HL-60 (cell line): Measurements from ENCODE around the gene CSRNP2.

ENCODE experiments used
- DNase-seq, 2 experiments: peaks; one replicate each; pipeline ENCODE4 v3.0.0-alpha.2; 2010 to 2020; ENCODE audit warnings: low read depth in 1 of 2, low spot score in 1 of 2
- H3K27ac ChIP-seq: fragments of 250-450 bp; sonication (Bioruptor Pico); replicated peaks from 2 replicates; pipeline ENCODE4 v1.5.1; 2020; ENCODE audit warnings: mild to moderate bottlenecking, moderate library complexity
- H3K27me3 ChIP-seq: fragments of 250-450 bp; sonication (Bioruptor Pico); 2 replicates; pipeline ENCODE4 v1.5.1; 2021; ENCODE audit warnings: mild to moderate bottlenecking, moderate library complexity; ENCODE audit not compliant: insufficient read depth, poor library complexity, severe bottlenecking
- H3K4me3 ChIP-seq: replicated peaks from 2 replicates; pipeline ENCODE4 v1.5.1; 2011; ENCODE audit warnings: mild to moderate bottlenecking, control low read depth, low read length; ENCODE audit not compliant: insufficient read depth
- GABPA ChIP-seq: IDR thresholded peaks from 2 replicates; pipeline ENCODE4 v1.6.1; 2012; ENCODE audit warnings: low read depth
- POLR2AphosphoS5 ChIP-seq: IDR thresholded peaks from 2 replicates; pipeline ENCODE4 v1.6.1; 2012; ENCODE audit warnings: low read depth
- SPI1 ChIP-seq: IDR thresholded peaks from 2 replicates; pipeline ENCODE4 v1.6.1; 2012; ENCODE audit warnings: low read depth, mild to moderate bottlenecking, borderline replicate concordance
- TF ChIP-seq, protein P1 (sequence below): IDR thresholded peaks from one replicate; pipeline ENCODE4 v1.5.1; 2011; ENCODE audit warnings: low read length, control low read depth, inconsistent platforms; ENCODE audit not compliant: insufficient read depth
- TF ChIP-seq, protein P2 (sequence below): IDR thresholded peaks from 2 replicates; pipeline ENCODE4 v1.6.1; 2012; ENCODE audit warnings: low read depth; ENCODE audit not compliant: insufficient replicate concordance

CSRNP2 gene

DNA sequence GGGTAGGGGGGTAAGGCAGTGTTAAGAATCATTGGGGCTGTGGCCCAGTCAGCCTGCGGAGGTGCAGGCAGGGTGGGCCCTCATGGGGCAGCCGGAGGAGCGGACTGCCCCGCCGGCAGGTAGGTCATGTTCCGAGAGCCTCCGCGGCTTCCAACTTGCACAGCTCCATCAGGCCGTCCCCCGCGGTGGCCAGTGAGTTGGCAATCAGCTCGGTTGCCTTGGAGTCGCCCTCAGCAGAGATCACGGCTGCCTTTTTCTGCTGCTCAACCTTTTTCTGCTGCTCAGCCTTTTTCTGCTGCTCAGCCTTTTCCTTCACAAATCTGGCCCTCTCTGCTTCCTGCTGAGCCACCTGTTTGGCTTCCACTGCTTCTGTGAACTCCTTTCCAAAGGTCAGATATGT is 41.1 kb upstream of the CSRNP2 start:
- H3K27me3 ChIP-seq = no peaks in the 10 kb centered on the region
- no peak for DNase-seq
- H3K27ac ChIP-seq = no peak overlapping the region
- TF ChIP-seq, protein P1, sequence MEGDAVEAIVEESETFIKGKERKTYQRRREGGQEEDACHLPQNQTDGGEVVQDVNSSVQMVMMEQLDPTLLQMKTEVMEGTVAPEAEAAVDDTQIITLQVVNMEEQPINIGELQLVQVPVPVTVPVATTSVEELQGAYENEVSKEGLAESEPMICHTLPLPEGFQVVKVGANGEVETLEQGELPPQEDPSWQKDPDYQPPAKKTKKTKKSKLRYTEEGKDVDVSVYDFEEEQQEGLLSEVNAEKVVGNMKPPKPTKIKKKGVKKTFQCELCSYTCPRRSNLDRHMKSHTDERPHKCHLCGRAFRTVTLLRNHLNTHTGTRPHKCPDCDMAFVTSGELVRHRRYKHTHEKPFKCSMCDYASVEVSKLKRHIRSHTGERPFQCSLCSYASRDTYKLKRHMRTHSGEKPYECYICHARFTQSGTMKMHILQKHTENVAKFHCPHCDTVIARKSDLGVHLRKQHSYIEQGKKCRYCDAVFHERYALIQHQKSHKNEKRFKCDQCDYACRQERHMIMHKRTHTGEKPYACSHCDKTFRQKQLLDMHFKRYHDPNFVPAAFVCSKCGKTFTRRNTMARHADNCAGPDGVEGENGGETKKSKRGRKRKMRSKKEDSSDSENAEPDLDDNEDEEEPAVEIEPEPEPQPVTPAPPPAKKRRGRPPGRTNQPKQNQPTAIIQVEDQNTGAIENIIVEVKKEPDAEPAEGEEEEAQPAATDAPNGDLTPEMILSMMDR = no peak
- TF ChIP-seq POLR2AphosphoS5 (no peak), GABPA (no peak), SPI1 (no peak)
- TF ChIP-seq, protein P2, sequence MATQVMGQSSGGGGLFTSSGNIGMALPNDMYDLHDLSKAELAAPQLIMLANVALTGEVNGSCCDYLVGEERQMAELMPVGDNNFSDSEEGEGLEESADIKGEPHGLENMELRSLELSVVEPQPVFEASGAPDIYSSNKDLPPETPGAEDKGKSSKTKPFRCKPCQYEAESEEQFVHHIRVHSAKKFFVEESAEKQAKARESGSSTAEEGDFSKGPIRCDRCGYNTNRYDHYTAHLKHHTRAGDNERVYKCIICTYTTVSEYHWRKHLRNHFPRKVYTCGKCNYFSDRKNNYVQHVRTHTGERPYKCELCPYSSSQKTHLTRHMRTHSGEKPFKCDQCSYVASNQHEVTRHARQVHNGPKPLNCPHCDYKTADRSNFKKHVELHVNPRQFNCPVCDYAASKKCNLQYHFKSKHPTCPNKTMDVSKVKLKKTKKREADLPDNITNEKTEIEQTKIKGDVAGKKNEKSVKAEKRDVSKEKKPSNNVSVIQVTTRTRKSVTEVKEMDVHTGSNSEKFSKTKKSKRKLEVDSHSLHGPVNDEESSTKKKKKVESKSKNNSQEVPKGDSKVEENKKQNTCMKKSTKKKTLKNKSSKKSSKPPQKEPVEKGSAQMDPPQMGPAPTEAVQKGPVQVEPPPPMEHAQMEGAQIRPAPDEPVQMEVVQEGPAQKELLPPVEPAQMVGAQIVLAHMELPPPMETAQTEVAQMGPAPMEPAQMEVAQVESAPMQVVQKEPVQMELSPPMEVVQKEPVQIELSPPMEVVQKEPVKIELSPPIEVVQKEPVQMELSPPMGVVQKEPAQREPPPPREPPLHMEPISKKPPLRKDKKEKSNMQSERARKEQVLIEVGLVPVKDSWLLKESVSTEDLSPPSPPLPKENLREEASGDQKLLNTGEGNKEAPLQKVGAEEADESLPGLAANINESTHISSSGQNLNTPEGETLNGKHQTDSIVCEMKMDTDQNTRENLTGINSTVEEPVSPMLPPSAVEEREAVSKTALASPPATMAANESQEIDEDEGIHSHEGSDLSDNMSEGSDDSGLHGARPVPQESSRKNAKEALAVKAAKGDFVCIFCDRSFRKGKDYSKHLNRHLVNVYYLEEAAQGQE = no peak
- no peak overlapping the region for H3K4me3 ChIP-seq

DNA sequence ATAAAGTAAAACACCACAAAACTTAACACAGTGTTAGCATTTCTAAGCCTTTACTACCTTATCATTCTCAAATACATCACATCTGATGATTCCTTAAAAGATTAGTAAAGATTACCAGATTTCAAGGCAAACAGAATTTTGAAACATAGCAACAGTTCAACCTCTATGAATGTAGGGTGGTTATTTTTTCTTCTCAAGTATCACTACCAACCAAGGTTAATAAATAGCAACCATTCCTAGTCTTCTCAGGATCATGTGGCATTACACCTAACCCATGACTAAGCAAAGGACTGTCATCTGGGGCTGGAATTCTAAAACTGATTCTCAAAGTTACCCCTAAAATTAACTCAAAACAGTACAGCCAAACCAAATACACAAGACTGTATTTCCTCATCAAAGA is 39.4 kb upstream of the CSRNP2 start:
- no peak for DNase-seq
- no peak overlapping the region for H3K27ac ChIP-seq
- no peaks in the 10 kb centered on the region for H3K27me3 ChIP-seq
- no peak overlapping the region for H3K4me3 ChIP-seq
- TF ChIP-seq, protein P2 = no peak
- TF ChIP-seq POLR2AphosphoS5 (no peak), GABPA (no peak), SPI1 (no peak)
- TF ChIP-seq, protein P1 = no peak

DNA sequence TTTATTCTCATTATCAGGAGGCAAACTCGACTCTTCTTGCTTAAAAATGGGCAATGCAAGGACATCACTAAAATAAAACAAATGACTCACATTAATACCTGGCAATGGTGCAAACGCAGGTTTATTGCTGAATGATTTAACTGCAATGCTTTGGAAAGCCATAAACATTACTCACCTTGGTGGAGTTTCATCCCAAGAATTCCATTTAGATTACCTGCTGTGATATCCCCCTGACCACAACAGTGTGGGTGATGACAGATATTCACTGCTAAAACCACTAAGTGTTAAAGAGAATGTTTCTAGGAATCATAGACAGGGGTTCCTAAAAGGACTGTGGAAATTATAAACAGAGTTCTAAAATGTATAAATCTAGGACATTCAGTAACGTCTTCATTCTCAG is 35.3 kb upstream of the CSRNP2 start:
- Histone ChIP-seq H3K4me3 (no peak overlapping the region), H3K27ac (no peak overlapping the region), H3K27me3 (no peaks in the 10 kb centered on the region)
- DNase-seq = no peak
- TF ChIP-seq, protein P1 = no peak
- TF ChIP-seq GABPA (no peak), POLR2AphosphoS5 (no peak), SPI1 (no peak)
- TF ChIP-seq, protein P2 = no peak
